HEK293T (cell line): ENCODE results near the gene B4GALNT1.

Experiments used
- CTCF ChIA-PET: fragments of 350-600 bp; formaldehyde crosslinking; extraction: SDS; loops from one replicate; lab custom pipeline; 2021; ENCODE audit warnings: antibody characterized with exemption, inconsistent platforms; lab: Yijun Ruan, JAX
- POLR2A ChIA-PET: fragments of 350-600 bp; formaldehyde crosslinking; extraction: SDS; loops from one replicate; lab custom pipeline; 2020; ENCODE audit warnings: antibody characterized with exemption, inconsistent platforms; lab: Yijun Ruan, JAX
- DNase-seq: peaks from one replicate; pipeline ENCODE4 v3.0.0; 2012; ENCODE audit warnings: mixed read lengths; ENCODE audit errors: extremely low spot score
- ARNT ChIP-seq: fragments of 450-650 bp; IDR thresholded peaks from 2 replicates; pipeline ENCODE4 v1.6.1; 2017; ENCODE audit warnings: mild to moderate bottlenecking
- BHLHE40 ChIP-seq: fragments of 450-650 bp; IDR thresholded peaks from 2 replicates; pipeline ENCODE4 v1.6.1; 2016; ENCODE audit warnings: mild to moderate bottlenecking, moderate library complexity, borderline replicate concordance
- CTBP1 ChIP-seq: fragments of 450-650 bp; IDR thresholded peaks from 2 replicates; pipeline ENCODE4 v1.6.1; 2016; ENCODE audit warnings: borderline replicate concordance
- ELF4 ChIP-seq: fragments of 450-650 bp; IDR thresholded peaks from 2 replicates; pipeline ENCODE4 v1.6.1; 2017; ENCODE audit warnings: antibody characterized with exemption
- FOXA1 ChIP-seq: fragments of 450-650 bp; IDR thresholded peaks from 2 replicates; pipeline ENCODE4 v1.6.1; 2016; ENCODE audit warnings: mild to moderate bottlenecking
- FOXK2 ChIP-seq: fragments of 450-650 bp; IDR thresholded peaks from 2 replicates; pipeline ENCODE4 v1.6.1; 2016; ENCODE audit warnings: mild to moderate bottlenecking
- FOXM1 ChIP-seq: fragments of 450-650 bp; IDR thresholded peaks from 2 replicates; pipeline ENCODE4 v1.6.1; 2017; ENCODE audit warnings: mild to moderate bottlenecking, borderline replicate concordance
- HDGF ChIP-seq: fragments of 450-650 bp; IDR thresholded peaks from 2 replicates; pipeline ENCODE4 v1.6.1; 2017; ENCODE audit warnings: antibody characterized with exemption, borderline replicate concordance
- L3MBTL2 ChIP-seq: fragments of 450-650 bp; conservative IDR thresholded peaks from 2 replicates; pipeline ENCODE4 v1.6.1; 2016; ENCODE audit warnings: mild to moderate bottlenecking
- LEF1 ChIP-seq: fragments of 450-650 bp; IDR thresholded peaks from 2 replicates; pipeline ENCODE4 v1.6.1; 2017; ENCODE audit warnings: mild to moderate bottlenecking, borderline replicate concordance
- NFRKB ChIP-seq: fragments of 450-650 bp; IDR thresholded peaks from 2 replicates; pipeline ENCODE4 v1.6.1; 2016; ENCODE audit warnings: mild to moderate bottlenecking, moderate library complexity
- PKNOX1 ChIP-seq: fragments of 450-650 bp; IDR thresholded peaks from 2 replicates; pipeline ENCODE4 v1.6.1; 2016
- SP1 ChIP-seq: fragments of 450-650 bp; IDR thresholded peaks from 2 replicates; pipeline ENCODE4 v1.6.1; 2017
- SUZ12 ChIP-seq: fragments of 450-650 bp; IDR thresholded peaks from 2 replicates; pipeline ENCODE4 v1.6.1; 2016; ENCODE audit warnings: mild to moderate bottlenecking
- TARDBP ChIP-seq: fragments of 450-650 bp; IDR thresholded peaks from 2 replicates; pipeline ENCODE4 v1.6.1; 2016
- ZNF384 ChIP-seq: fragments of 450-650 bp; IDR thresholded peaks from 2 replicates; pipeline ENCODE4 v1.6.1; 2016

Gene B4GALNT1

GRCh38 chr12:57628280-57629191 is 4.5 kb downstream of the B4GALNT1 start:
- DNase-seq, result no peak
- TF ChIP-seq SP1 (no peak), L3MBTL2 (no peak), LEF1 (no peak), ARNT (no peak), BHLHE40 (no peak), CTBP1 (no peak), SUZ12 (no peak), FOXA1 (no peak), PKNOX1 (no peak), NFRKB (no peak), FOXM1 (no peak)
- CTCF ChIA-PET, result no interaction called here
- POLR2A ChIA-PET, result no interaction called here

- TF ChIP-seq FOXK2 (no peak), ARNT (no peak), SP1 (no peak), CTBP1 (no peak)
- no peak for DNase-seq
- CTCF ChIA-PET, result no interaction called here
- POLR2A ChIA-PET, result interaction anchor here (1.1 kb wide), 1 partner anchor 16 kb away, joined by 4 read pairs; the partner anchor contains the start of gene ARHGEF25
Observed at GRCh38 chr12:57627501-57628279, 5.3 kb downstream of the B4GALNT1 start.

- ChIA-PET CTCF (no interaction called here), POLR2A (interaction anchor here (1.1 kb wide), 1 partner anchor 16 kb away, joined by 4 read pairs; the partner anchor contains the start of gene ARHGEF25)
- TF ChIP-seq SUZ12, result no peak
- no peak for TF ChIP-seq ELF4
- no peak for TF ChIP-seq TARDBP
- TF ChIP-seq BHLHE40, result no peak
- no peak for TF ChIP-seq SP1
- no peak for TF ChIP-seq L3MBTL2
- TF ChIP-seq CTBP1, result no peak
- TF ChIP-seq ZNF384, result no peak
- TF ChIP-seq NFRKB, result no peak
- no peak for TF ChIP-seq LEF1
- TF ChIP-seq ARNT, result no peak
- no peak for TF ChIP-seq HDGF
- no peak for TF ChIP-seq PKNOX1
- no peak for TF ChIP-seq FOXK2
- DNase-seq, result no peak
Observed at GRCh38 chr12:57626921-57627445, 6.0 kb downstream of the B4GALNT1 start.

GRCh38 chr12:57626111-57626920 is 6.7 kb downstream of the B4GALNT1 start:
- no peak for TF ChIP-seq SP1
- TF ChIP-seq FOXK2, result no peak
- TF ChIP-seq TARDBP, result no peak
- no peak for TF ChIP-seq ARNT
- no peak for TF ChIP-seq SUZ12
- no peak for TF ChIP-seq L3MBTL2
- TF ChIP-seq PKNOX1, result no peak
- TF ChIP-seq BHLHE40, result no peak
- ChIA-PET POLR2A (interaction anchor here (1.1 kb wide), 1 partner anchor 15 kb away, joined by 4 read pairs; the partner anchor contains the start of gene ARHGEF25), CTCF (no interaction called here)
- no peak for DNase-seq

- no peak for DNase-seq
- POLR2A ChIA-PET, result no interaction called here
- TF ChIP-seq FOXA1 (no peak), LEF1 (no peak), PKNOX1 (no peak), L3MBTL2 (no peak), FOXK2 (no peak), BHLHE40 (no peak), ELF4 (no peak), CTBP1 (no peak), HDGF (no peak)
- CTCF ChIA-PET, result interaction anchor here (1.7 kb wide), 1 partner anchor 42 kb away, joined by 12 read pairs; no protein-coding TSS in a partner anchor
Observed at GRCh38 chr12:57625261-57626032, 7.6 kb downstream of the B4GALNT1 start.
